ENCODE measurements around the gene FBN1.

GRCh38 chr15:48365575-48365974, 279.9 kb downstream of the FBN1 start:
- TF ChIP-seq CTCF (IDR thresholded peaks at IDR 0.05): no peak
- TF ChIP-seq POLR2A (IDR thresholded peaks at IDR 0.05): no peak

All from esophagus squamous epithelium (tissue), 4 donors.